Stimulated activated CD4-positive, alpha-beta T cell treated with anti-CD3 and anti-CD28 coated beads, TNF-alpha, amount 100 ng/mL, for 4 hours (primary cell): Measurements from ENCODE around the gene UTS2.

Experiments
- DNase-seq, 3 experiments: peaks; one replicate each; pipeline ENCODE4 v3.0.0-alpha.2; 2020; ENCODE audit warnings: low read depth in 3 of 3

Gene UTS2

DNA sequence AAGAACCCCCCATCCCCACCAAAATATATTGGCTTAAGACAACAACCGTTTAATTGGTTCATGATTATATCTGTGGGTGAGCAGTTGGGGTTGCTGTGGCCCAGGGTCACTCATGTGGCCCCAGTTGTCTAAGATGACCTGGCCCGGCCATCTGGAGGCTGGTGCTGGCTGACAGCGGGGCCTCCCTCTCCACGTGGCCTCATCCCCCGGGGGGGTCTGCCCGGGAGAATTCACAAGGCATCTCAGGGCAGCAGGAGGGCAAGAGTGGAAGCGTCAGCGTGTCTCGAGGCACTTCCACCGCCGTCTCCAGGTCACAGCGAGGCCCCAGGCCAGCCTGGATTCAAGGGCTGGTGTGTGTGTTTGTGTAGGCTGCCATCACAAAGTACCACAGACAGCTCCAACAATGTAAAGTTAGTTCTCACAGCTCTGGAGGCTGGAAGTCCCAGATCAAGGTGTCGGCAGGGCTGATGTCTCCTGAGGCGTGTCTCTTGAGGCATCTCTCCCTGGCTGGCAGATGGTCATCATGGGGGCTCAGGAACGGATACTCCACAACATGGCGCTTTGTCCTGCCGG is 11.0 kb upstream of the UTS2 start:
- no peak for DNase-seq

DNA sequence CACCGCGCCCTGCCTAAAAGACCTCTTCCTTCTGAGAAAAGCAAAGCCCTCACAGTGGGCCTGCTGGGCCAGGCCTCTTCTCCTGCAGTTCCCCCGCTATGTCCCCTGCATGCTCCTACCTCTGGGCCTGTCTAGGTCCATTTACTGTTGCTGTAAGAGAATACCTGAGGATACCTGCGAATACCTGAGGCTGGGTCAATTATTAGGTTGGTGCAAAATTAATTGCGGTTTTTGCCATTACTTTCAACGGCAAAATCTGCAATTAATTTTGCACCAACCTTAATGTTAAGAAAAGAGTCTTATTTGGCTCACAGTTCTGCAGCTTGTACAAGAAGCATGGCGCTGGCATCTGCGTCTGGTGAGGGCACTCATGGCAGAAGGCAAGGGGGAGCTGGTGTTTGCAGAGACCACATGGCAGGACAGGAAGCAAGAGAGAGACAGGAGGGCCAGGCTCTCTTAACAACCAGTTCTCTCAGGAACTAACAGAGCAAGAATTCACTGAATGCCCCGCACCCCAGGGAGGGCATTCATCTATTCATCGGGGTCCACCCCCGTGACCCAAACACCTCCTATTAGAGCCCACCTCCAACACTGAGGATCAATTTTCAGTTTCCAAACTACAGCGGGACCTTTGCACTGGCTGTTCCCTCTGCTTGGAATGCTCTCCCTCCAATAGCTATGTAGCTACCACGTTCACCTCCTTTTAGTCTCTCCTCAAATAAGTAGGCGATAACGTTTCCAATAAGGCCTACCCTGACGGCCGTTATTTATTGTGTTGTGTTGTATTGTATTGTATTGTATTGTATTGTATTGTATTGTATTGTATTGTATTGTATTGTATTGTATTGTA is 9.6 kb upstream of the UTS2 start:
- DNase-seq: no peak

DNA sequence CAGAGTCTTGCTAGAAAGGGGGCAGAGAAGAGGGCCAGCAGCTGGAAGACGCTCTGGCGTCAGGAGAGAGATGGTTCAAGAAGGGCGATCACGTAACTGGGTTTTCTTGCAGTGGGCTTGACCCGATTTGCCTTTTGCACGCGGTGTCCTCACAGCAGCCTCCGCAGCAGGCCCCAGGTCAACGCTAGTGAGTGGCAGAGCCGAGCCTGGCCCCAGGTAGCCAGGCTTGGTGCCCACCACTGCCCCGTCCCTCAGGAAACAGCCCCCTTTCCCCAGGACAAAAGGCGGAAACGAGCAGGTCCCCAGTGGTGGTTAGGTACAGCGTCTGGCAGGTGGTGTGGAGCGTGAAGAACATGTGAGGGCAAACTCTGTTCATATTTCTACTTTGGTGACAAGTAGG is 8.6 kb upstream of the UTS2 start:
- no peak for DNase-seq

DNA sequence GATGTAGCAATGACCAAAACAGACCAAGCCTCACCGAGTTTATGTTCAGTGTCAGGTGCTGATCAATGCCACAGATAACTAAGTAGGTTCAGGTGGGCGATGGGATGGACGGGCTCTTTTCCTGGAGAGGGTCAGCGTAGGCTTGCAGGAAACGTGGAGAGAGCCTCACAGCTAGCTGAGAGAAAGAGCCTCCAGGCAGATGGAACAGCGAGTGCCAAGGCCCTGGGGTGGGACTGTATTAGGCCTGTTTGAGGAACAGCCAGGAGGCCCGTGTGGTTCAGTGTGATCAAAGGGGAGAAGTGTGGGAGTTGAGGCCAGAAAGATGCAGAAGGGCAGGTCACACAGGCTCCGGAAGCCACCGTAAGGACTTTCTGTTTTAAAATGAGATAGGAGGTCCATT is 7.3 kb upstream of the UTS2 start:
- DNase-seq: no peak

DNA sequence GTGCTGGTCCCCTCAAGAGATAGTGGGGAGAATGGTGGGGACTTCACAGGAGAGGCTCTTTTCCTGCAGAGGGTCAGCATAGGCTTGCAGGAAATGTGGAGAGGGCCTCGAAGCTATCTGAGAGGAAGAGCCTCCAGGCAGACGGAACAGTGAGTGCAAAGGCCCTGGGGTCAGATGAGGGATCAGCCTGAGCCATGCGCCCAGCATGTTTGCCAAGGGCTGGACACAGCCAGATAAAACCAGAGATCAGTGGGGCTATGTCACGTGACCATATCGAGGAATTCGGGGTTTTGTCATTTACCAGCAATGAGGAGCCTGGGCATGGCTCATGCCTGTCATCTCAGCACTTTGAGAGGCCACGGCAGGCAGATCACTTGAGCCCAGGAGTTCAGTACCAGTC is 6.5 kb upstream of the UTS2 start:
- DNase-seq: no peak

DNA sequence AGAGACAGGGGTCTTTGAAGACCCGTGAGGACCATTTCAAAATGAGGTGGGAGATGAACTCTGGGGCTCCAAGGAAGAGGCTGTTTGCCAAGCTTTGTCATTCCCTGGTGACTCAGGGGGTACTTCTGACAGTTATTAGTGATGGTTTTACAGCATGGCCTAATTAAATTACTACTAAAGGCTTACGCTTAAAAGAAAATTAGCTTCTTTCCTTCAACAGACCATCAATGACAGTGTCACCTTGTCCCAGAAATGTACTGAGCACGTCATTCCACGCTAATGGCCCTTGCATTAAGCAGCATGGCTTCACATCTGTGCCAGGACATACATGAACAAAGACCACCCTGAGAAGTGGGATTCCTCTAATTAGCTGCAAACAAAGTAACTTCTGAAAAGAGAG is 5.1 kb upstream of the UTS2 start:
- DNase-seq: no peak

DNA sequence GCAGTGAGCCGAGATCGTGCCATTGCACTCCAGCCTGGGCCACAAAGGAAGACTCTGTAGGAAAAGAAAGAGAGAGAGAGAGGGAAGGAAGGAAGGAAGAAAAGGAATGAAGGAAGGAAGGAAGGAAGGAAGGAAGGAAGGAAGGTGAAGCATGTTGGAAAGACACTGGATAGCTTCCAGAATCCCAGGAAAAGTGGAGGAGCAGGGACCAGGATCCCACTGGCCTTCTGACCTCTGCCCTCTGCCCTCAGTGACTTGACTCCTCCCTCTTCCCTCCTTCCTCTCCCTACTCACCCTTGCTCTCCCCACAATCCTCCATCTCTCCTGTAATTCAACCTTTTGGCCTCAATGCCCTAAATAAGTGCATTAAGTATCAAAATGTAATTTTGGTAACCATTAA is 4.1 kb upstream of the UTS2 start:
- no peak for DNase-seq

DNA sequence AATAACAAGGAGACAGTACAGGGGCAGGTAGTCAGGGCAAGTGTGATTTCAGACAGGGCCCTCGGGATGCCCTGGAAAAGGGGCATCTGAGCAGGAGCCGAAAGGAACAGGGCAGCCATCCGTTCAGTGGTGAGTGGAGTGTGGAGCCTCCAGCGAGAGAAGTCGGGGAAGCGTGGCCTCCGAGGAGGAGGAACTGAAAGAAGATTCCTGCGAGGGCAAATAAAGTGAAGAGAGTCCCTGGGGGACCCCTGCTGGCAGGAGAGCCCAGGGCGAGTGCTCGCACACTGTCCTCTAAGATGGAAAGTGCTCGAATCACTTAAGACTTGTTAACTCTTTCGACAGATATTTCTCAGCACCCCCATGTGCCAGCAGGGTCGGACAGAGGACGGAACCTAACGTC is 3.5 kb upstream of the UTS2 start:
- no peak for DNase-seq

DNA sequence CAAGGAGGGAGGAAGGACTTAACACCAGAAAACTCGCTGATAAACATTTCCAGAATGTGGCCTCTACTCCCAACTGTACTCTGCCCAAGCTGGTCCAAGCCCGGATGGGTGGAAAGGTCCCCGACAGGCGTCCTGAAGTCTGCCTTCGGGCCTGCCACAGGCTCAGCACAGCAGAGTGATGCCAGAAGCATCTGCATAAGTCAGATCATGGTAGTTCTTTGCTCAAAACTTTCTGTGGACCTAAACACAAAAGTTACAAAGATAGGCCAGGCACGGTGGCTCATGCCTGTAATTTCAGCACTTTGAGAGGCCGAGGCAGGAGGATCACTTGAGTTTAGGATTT is 790 bp upstream of the UTS2 start:
- no peak for DNase-seq

DNA sequence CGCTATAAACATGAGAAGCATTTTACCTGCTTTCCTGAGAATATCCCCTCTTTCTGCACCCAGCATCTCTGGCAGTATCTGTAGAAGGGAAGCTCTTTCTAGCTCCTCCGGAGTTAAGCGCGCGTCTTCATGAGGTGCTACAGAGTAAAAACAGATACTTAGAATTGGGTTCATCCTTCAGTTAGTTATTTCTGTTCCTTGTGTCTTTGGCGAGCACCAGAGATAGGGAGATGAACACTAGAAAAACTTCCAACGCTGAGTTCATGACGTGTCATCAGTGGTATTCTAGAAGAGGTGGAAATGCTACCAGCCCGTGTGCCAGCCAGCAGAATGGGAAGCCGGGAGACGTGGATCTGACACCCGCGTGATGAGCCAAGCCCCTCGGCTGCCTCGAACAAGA is 2.1 kb downstream of the UTS2 start:
- DNase-seq: no peak

DNA sequence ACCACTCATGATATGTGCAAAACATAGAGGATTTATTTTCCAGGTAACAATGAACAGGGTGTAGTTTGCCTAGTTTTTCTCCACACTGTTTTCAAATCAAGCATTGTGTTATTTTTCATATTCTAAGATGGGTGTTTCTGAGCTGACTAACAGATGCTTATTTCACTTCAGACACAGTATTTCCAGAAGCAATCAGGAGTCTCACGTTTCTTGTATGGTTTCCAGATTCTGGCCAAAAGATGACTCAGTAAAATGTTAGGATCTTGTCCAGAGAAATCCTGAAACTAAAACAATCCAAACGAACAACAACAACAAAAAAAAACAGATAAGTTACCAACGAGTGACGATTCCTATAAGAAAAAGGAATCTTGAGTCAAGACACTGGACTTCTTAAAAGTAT is 5.3 kb downstream of the UTS2 start:
- no peak for DNase-seq

DNA sequence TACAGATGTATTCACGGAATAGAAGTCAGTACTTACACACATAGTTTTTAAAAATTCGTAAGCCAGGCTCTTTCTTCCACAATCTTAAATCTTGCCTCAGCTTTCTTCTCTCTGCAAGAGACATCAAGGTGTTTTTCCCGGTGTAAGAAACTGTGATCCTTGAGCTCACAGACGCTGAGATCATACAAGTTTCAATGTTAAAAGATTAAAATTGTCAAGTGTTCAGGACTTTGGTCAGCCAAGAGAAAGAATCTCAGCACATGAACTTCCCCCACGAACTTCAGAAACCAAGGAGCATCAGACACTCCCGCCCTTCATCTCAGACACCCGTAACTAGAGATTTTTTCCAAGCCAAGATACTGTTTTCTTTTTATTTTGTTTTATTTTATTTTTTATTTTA is 6.2 kb downstream of the UTS2 start:
- DNase-seq: no peak

DNA sequence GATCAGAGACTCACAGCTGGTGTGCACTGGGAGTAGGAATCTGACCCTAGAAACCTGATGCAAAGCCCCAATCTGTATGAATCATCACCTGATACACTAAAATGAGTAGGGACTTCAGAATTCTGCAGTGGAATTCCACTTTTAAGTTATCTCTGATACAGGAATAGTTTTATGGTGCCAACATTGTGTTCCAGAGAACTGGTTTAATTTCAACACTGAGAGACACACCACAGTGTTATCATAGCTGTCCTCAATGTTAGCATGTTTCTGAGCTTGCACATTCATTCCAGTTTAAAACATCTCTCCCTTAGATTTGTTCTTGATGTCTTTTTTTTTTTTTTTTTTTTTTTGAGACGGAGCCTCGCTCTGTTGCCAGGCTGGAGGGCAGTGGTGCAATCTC is 7.1 kb downstream of the UTS2 start:
- DNase-seq: no peak

DNA sequence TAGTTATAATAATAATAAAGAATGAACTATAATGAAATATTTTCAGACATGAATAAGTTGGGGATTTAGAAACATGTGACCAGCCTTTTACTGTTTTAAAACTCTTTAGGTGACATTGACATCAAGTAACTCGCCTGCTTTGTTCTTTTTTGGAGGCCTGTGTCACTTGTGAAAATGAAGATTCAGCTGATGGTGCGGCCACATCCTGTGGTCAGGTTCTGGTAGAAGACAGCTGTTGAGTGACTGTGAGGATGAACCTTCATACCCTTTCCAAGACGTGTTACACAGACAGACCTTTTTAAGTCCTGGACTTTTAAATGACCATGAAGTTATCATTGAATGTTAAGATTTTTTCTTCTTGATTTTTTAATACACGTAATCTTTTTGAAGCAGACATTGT is 10.3 kb downstream of the UTS2 start:
- no peak for DNase-seq

DNA sequence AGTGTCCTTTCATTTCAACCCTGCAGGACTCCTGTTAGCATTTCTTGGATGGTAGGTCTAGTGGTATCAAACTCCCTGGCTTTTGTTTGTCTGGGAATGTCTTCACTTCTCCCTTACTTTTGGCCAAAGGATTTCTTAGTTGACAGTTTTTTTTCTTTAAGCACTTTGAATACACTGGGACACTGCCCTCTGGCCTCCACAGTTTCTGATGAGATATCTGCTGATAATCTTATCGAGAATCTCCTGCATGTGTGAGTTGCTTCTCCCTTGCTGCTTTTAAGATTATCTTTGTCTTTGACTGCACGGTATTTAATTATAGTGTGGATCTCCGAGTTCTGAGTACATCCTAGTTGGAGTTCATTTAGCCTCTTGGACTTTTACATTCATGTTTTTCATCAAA is 13.3 kb downstream of the UTS2 start:
- no peak for DNase-seq

DNA sequence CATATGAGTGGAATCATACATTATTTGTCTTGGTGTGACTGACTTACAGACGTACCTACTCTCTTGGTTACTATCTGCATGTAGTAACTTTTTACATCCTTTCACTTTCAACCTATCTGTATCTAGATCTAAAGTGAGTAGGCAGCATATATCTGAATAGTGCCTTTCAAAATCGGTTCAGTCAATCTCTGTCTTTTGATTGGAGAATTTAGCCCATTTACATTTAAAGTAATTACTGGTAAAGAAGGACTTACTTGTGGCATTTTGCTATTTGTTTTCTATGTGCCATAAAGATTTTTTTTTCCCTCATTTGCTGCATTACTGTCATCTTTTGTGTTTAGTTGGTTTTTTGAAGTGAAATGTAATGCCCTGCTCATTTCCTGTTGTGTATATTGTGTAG is 14.2 kb downstream of the UTS2 start:
- DNase-seq: no peak

DNA sequence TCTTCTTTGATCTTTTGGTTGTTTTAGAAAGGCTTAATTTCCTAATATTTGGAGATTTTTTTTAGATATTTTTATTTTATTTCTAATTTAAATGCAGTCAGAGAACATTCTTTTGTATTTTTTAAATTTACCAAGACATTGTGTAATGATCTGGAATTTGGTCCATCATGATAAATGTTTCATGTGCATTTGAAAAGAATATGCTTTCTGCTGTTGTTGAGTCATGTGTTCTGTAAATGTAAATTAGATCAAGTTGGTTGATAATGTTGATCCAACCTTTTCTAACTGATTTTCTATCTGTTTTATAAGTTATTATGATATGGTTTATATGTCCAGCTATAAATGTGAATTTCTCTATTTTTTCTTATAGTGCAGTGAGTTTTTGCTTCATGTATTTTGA is 19.8 kb downstream of the UTS2 start:
- no peak for DNase-seq

DNA sequence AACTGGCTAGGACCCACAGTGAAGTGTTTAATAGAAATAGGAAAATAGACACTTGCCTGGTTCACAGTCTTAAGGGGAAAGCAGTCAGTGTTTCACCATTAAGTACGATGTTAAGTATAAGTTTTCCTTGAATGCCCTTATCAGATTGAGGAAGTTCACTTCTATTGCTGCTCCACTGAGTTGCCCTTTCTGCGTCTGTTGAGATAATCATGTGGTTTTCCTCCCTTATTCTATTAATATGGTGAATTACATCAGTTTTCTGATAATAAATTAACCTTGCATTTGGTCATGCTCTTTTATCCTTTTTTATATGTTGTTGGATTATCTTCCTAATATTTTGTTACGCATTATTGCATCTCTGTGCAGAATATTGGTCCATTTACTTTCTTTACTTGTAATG is 21.4 kb downstream of the UTS2 start:
- DNase-seq: no peak

DNA sequence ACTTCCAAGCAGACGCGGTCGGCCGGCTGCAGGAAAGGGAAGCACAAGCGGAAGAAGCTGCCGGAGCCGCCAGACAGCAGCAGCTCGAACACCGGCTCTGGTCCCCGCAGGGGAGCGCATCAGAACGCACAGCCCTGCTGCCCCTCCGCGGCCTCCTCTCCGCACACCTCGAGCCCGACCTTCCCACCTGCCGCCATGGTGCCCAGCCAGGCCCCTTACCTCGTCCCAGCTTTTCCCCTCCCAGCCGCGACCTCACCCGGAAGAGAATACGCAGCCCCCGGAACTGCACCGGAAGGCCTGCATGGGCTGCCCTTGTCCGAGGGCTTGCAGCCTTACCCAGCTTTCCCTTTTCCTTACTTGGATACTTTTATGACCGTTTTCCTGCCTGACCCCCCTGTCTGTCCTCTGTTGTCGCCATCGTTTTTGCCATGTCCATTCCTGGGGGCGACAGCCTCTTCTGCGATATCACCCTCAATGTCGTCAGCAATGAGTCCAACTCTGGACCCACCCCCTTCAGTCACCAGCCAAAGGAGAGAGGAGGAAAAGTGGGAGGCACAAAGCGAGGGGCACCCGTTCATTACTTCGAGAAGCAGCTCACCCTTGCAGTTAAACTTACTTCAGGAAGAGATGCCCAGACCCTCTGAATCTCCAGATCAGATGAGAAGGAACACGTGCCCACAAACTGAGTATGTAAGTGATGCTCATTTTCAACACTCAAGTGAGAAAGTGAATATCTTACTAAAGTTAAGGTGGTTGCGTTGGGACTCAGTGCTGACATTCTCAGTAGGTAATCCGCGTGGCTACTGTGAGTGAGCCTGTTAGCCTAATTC is 25.5 kb downstream of the UTS2 start:
- DNase-seq: peak in 1 of 3 experiments; percentile 12

DNA sequence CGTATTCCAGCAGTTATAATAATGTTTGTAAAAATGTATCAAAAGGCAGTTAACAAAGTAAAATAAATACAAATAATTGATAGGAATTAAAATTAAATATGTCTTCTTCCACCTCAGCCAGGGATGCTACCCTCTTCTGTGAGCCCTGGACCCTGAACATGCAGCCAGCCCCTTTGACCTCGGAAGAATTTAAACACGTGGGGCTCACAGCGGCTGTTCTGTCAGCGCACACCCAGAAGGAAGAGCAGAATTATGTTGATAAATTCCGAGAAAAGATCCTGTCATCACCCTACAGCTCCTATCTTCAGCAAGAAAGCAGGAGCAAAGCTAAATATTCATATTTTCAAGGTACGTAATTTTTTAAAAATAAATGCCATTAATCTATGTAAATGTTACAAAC is 26.5 kb downstream of the UTS2 start:
- no peak for DNase-seq

DNA sequence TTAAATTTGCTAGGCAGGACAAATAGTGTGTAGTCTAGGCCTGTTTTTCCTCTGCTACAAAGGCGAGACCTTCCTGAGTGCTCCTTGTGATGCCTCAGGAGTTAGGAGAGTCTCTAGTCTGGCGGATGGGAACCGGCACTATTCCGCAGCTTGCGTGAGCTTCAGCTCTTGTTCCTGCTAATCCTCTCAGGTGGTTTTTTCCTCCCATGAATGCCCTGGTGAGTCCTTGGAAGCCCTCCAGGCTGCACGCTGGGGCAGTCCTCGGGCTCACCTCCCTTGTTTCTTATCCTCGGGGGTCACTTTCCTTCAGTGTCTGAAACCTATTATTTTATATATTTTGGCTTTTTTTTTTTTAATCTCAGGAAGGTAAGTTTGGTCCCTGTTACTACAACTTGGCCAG is 28.2 kb downstream of the UTS2 start:
- DNase-seq: no peak

DNA sequence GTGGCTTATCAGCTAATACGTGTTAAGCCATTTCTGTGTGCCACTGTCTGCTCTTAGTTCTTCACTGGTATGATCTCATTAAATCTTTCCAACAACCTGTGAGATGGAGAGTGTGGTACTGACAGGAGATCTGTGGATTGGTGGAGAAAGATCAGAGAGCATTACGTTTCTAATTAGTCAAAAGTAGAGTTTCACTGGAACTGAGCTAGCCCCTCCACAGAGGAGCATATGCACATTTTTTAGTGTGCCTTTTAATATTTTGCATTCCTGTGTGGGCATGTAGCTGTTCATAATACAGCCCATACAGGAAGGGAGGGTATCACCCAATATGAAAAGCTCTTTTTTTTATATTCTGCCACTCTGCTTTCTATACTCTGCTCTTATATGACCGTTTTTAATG is 31.6 kb downstream of the UTS2 start:
- no peak for DNase-seq
